ENCODE data around the gene NUTM2B.
"Not testable (repeated sequence)": the region's sequence is repeated elsewhere in the genome, so short reads cannot be mapped to it uniquely, and the experiment has no call there.

GRCh38 chr10:79744844-79745243 lies 41.8 kb downstream of the NUTM2B start:
- not testable (repeated sequence) for TF ChIP-seq CTCF (conservative IDR thresholded peaks at IDR 0.05); EZH2 (IDR thresholded peaks at IDR 0.05; ENCODE audit: low read depth)
